Measurements from ENCODE around the gene SLC4A3.

SLC4A3 gene

GRCh38 chr2:219613461-219614070 is 13.9 kb upstream of the SLC4A3 start:
- DNase-seq (ENCODE audit: low read depth) = no peak

GRCh38 chr2:219614076-219614860 is 13.2 kb upstream of the SLC4A3 start:
- DNase-seq (ENCODE audit: low read depth) = no peak

GRCh38 chr2:219615036-219615435 is 12.4 kb upstream of the SLC4A3 start:
- DNase-seq (ENCODE audit: low read depth) = no peak

- DNase-seq (ENCODE audit: low read depth) = no peak
These were observed 11.5 kb upstream of the SLC4A3 start for GRCh38 chr2:219615894-219616293.

- DNase-seq (ENCODE audit: low read depth) = no peak
These were observed 10.9 kb upstream of the SLC4A3 start for GRCh38 chr2:219616550-219616949.

- no peak for DNase-seq (ENCODE audit: low read depth)
These were observed 8.7 kb upstream of the SLC4A3 start for GRCh38 chr2:219618733-219619122.

GRCh38 chr2:219619235-219619634 is 8.2 kb upstream of the SLC4A3 start:
- no peak for DNase-seq (ENCODE audit: low read depth)

- DNase-seq (ENCODE audit: low read depth) = peak; percentile 67
These were observed 6.9 kb upstream of the SLC4A3 start for GRCh38 chr2:219620546-219620945.

GRCh38 chr2:219621935-219622334 is 5.5 kb upstream of the SLC4A3 start:
- no peak for DNase-seq (ENCODE audit: low read depth)

GRCh38 chr2:219622472-219622871 is 5.0 kb upstream of the SLC4A3 start:
- DNase-seq (ENCODE audit: low read depth) = no peak

- DNase-seq (ENCODE audit: low read depth) = no peak
These were observed 2.9 kb upstream of the SLC4A3 start for GRCh38 chr2:219624565-219624964.

- DNase-seq (ENCODE audit: low read depth) = no peak
These were observed 2.3 kb upstream of the SLC4A3 start for GRCh38 chr2:219625179-219625578.

GRCh38 chr2:219626540-219626939 is 890 bp upstream of the SLC4A3 start:
- no peak for DNase-seq (ENCODE audit: low read depth)

- no peak for DNase-seq (ENCODE audit: low read depth)
These were observed 980 bp downstream of the SLC4A3 start for GRCh38 chr2:219628235-219628985.

GRCh38 chr2:219628986-219629901 is 1.8 kb downstream of the SLC4A3 start:
- DNase-seq (ENCODE audit: low read depth) = no peak

- DNase-seq (ENCODE audit: low read depth) = peak; percentile 22
These were observed 2.7 kb downstream of the SLC4A3 start for GRCh38 chr2:219629976-219630695.

GRCh38 chr2:219630770-219631405 is 3.5 kb downstream of the SLC4A3 start:
- no peak for DNase-seq (ENCODE audit: low read depth)

GRCh38 chr2:219631406-219631891 is 4.0 kb downstream of the SLC4A3 start:
- no peak for DNase-seq (ENCODE audit: low read depth)

- no peak for DNase-seq (ENCODE audit: low read depth)
These were observed 4.7 kb downstream of the SLC4A3 start for GRCh38 chr2:219631904-219632759.

- no peak for DNase-seq (ENCODE audit: low read depth)
These were observed 5.3 kb downstream of the SLC4A3 start for GRCh38 chr2:219632760-219633105.

All from EH (cell line).